Smooth muscle cell (in vitro differentiated cells): Measurements from ENCODE around the gene SERPINI2. TPM values are rescaled to one million over a fixed set of nuclear protein-coding genes. Genes with fewer than 3 reads are reported as not detected.

Experiments
- DNase-seq: peaks from one replicate; lab custom pipeline; 2025; ENCODE audit not compliant: unreplicated experiment; lab: John Stamatoyannopoulos, UW
- H2AFZ ChIP-seq: fragments of 200-600 bp; sonication (generic); 2 replicates; pipeline ENCODE4 v1.6.0; 2016; ENCODE audit warnings: antibody characterized with exemption, low read depth, mild to moderate bottlenecking
- H3F3A ChIP-seq: fragments of 200-600 bp; sonication (generic); 2 replicates; pipeline ENCODE4 v1.6.0; 2017; ENCODE audit warnings: antibody characterized with exemption, low read depth
- H3K27ac ChIP-seq: fragments of 200-600 bp; sonication (generic); 2 replicates; pipeline ENCODE4 v1.5.1; 2016; ENCODE audit warnings: low read depth, mild to moderate bottlenecking
- H3K27me3 ChIP-seq: fragments of 200-600 bp; sonication (generic); 2 replicates; pipeline ENCODE4 v1.6.1; 2016; ENCODE audit warnings: low read depth, mild to moderate bottlenecking
- H3K36me3 ChIP-seq: fragments of 200-600 bp; sonication (generic); 2 replicates; pipeline ENCODE4 v1.5.1; 2016; ENCODE audit warnings: low read depth
- H3K4me1 ChIP-seq: fragments of 200-600 bp; sonication (generic); 2 replicates; pipeline ENCODE4 v1.5.1; 2016; ENCODE audit warnings: low read depth
- H3K4me2 ChIP-seq: fragments of 200-600 bp; sonication (generic); 2 replicates; pipeline ENCODE4 v1.6.0; 2016; ENCODE audit warnings: mild to moderate bottlenecking
- H3K4me3 ChIP-seq: fragments of 200-600 bp; sonication (generic); 2 replicates; pipeline ENCODE4 v1.5.1; 2016; ENCODE audit warnings: mild to moderate bottlenecking
- H3K79me2 ChIP-seq: fragments of 200-600 bp; sonication (generic); 2 replicates; pipeline ENCODE4 v1.6.0; 2016; ENCODE audit warnings: low read depth, mild to moderate bottlenecking
- H3K9ac ChIP-seq: fragments of 200-600 bp; sonication (generic); 2 replicates; pipeline ENCODE4 v1.6.0; 2016; ENCODE audit warnings: low read depth
- H3K9me3 ChIP-seq: fragments of 200-600 bp; sonication (generic); replicated peaks from 2 replicates; pipeline ENCODE4 v1.5.1; 2016; ENCODE audit warnings: low read depth
- H4K20me1 ChIP-seq: fragments of 200-600 bp; sonication (generic); 2 replicates; pipeline ENCODE4 v1.6.0; 2016; ENCODE audit warnings: low read depth
- WGBS: methylation state at CpG from one replicate; pipeline ENCODE4 v1.1.7; 2016; ENCODE audit warnings: low lambda C conversion rate; 5-methylcytosine and 5-hydroxymethylcytosine counted together
- polyA plus RNA-seq: library from polyadenylated mRNA; unstranded; fragments of >200 nt; fragmentation: Nextera tagmentation; extraction: Ambion mirVana; gene quantifications from 2 replicates; pipeline ENCODE4 v1.2.1, GENCODE V29; 2016
- total RNA-seq: library from RNA; depleted of rRNA; stranded (reverse); fragments of >200 nt; gene quantifications from 2 replicates; pipeline ENCODE4 v1.2.3, GENCODE V29; 2014
- TF ChIP-seq, protein P1 (sequence below): fragments of 200-600 bp; sonication (generic); IDR thresholded peaks from 2 replicates; pipeline ENCODE4 v1.5.1; 2017; ENCODE audit warnings: borderline replicate concordance, mild to moderate bottlenecking, antibody characterized with exemption; ENCODE audit not compliant: insufficient read depth, poor library complexity, severe bottlenecking

Gene SERPINI2
- total and polyA plus RNA-seq, 2 experiments from 2014 or later, result not detected

DNA sequence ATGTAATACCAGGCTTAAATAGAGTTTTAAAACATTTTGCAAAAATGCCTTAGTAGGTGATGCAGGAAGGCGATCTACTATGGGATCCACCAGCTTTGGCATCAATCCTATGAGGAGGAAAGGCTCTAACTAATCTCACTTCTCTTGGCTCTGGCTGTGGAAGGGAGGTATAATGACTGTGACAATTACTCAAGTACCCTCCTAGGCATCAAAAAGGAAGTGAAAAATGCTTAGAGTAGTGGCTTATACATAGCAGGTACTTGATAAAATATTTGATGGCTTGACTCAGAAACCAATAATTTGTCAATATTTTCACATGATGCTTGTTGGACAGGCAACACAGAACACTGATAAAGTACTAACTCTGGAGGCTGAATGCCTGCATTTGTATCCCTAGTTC, 34.1 kb upstream of the SERPINI2 start:
- H3F3A ChIP-seq, result no peaks in the 10 kb centered on the region
- WGBS, result 96% methylated on average over 1 of the region's 1 CpG
- no peak overlapping the region for H3K4me3 ChIP-seq
- H3K9me3 ChIP-seq, result no peaks in the 10 kb centered on the region
- H3K4me2 ChIP-seq, result no peak overlapping the region
- no peaks in the 10 kb centered on the region for H4K20me1 ChIP-seq
- no peak overlapping the region for H3K9ac ChIP-seq
- H3K27me3 ChIP-seq, result no peaks in the 10 kb centered on the region
- no peaks in the 10 kb centered on the region for H3K4me1 ChIP-seq
- H3K79me2 ChIP-seq, result no peaks in the 10 kb centered on the region
- TF ChIP-seq, protein P1, sequence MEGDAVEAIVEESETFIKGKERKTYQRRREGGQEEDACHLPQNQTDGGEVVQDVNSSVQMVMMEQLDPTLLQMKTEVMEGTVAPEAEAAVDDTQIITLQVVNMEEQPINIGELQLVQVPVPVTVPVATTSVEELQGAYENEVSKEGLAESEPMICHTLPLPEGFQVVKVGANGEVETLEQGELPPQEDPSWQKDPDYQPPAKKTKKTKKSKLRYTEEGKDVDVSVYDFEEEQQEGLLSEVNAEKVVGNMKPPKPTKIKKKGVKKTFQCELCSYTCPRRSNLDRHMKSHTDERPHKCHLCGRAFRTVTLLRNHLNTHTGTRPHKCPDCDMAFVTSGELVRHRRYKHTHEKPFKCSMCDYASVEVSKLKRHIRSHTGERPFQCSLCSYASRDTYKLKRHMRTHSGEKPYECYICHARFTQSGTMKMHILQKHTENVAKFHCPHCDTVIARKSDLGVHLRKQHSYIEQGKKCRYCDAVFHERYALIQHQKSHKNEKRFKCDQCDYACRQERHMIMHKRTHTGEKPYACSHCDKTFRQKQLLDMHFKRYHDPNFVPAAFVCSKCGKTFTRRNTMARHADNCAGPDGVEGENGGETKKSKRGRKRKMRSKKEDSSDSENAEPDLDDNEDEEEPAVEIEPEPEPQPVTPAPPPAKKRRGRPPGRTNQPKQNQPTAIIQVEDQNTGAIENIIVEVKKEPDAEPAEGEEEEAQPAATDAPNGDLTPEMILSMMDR, result no peak
- H2AFZ ChIP-seq, result no peak overlapping the region
- DNase-seq, result no peak
- no peaks in the 10 kb centered on the region for H3K36me3 ChIP-seq
- no peak overlapping the region for H3K27ac ChIP-seq

DNA sequence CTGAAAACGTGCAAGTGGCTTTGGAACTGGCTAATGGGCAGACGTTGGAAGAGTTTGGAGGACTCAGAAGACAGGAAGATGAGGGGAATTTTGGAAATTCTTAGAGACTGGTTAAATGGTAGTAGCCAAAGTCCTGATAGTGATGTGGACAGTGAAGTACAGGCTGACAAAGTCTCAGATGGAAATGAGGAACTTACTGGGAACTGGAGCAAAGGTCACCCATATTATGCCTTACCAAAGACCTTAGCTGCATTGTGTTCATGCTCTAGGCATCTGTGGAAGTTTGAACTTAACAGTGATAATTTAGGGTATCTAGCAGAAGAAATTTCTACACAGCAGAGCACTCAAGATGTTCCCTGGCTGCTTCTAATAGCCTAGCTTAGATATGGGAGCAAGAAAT, 28.6 kb upstream of the SERPINI2 start:
- Histone ChIP-seq H3F3A (no peaks in the 10 kb centered on the region), H3K4me2 (no peak overlapping the region), H3K4me3 (no peak overlapping the region), H3K4me1 (no peaks in the 10 kb centered on the region), H3K79me2 (no peaks in the 10 kb centered on the region), H3K36me3 (no peaks in the 10 kb centered on the region), H4K20me1 (no peaks in the 10 kb centered on the region), H3K27ac (no peak overlapping the region), H3K9ac (no peak overlapping the region), H3K27me3 (no peaks in the 10 kb centered on the region), H2AFZ (no peak overlapping the region), H3K9me3 (no peaks in the 10 kb centered on the region)
- TF ChIP-seq, protein P1, result no peak
- DNase-seq, result no peak
- 85% methylated on average over 2 of the region's 2 CpGs for WGBS

DNA sequence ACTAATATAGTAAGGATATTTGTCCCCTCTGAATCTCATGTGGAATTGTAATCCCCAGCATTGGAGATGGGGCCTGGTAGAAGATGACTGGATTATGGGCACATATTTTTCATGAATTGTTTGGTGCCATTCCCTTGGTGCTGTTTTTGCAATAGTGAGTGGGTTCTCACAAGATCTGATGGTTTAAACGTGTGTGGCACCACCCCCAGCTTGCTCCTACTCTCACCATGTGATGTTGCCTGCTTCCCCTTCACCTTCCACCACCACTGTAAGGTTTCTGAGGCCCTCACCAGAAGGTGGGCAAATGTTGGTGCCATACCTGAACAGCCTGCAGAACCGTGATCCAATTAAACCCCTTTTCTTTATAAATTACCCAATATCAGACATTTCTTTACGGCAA, 28.1 kb upstream of the SERPINI2 start:
- Histone ChIP-seq H3K4me2 (no peak overlapping the region), H3K27ac (no peak overlapping the region)
- no peak for DNase-seq

DNA sequence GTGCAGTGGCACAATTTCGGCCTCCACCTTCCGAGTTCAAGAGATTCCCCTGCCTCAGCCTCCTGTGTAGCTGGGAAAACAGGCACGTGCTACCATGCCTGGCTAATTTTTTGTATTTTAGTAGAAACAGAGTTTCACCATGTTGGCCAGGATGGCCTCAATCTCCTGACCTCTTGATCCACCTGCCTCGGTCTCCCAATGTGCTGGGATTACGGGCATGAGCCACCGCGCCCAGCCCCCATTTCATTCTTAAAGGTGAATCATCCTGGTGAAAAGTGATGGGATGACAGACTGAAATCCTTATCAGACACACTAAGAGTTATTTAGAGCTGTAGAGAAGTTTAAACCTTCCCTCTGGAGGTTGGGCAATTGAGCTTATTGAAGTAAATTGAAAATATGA, 24.1 kb upstream of the SERPINI2 start:
- no peak overlapping the region for H3K9ac ChIP-seq
- no peaks in the 10 kb centered on the region for H3K79me2 ChIP-seq
- no peaks in the 10 kb centered on the region for H3K27me3 ChIP-seq
- DNase-seq, result no peak
- H3F3A ChIP-seq, result no peaks in the 10 kb centered on the region
- no peak overlapping the region for H2AFZ ChIP-seq
- WGBS, result 85% methylated on average over 7 of the region's 7 CpGs
- H3K4me2 ChIP-seq, result no peak overlapping the region
- no peak overlapping the region for H3K4me3 ChIP-seq
- TF ChIP-seq, protein P1, result no peak
- no peaks in the 10 kb centered on the region for H4K20me1 ChIP-seq
- no peaks in the 10 kb centered on the region for H3K9me3 ChIP-seq
- H3K27ac ChIP-seq, result no peak overlapping the region
- no peaks in the 10 kb centered on the region for H3K36me3 ChIP-seq
- no peaks in the 10 kb centered on the region for H3K4me1 ChIP-seq

More for the DNA sequence above, 28.1 kb upstream of the SERPINI2 start:
- Histone ChIP-seq H3K36me3 (no peaks in the 10 kb centered on the region), H4K20me1 (no peaks in the 10 kb centered on the region), H3K4me3 (no peak overlapping the region), H2AFZ (no peak overlapping the region), H3K27me3 (no peaks in the 10 kb centered on the region), H3K9me3 (no peaks in the 10 kb centered on the region), H3F3A (no peaks in the 10 kb centered on the region), H3K79me2 (no peaks in the 10 kb centered on the region), H3K9ac (no peak overlapping the region), H3K4me1 (no peaks in the 10 kb centered on the region)
- WGBS, result 89% methylated on average over 3 of the region's 3 CpGs
- TF ChIP-seq, protein P1, result no peak
